ENCODE data around the gene KIF5B. TPM values are rescaled to one million over a fixed set of nuclear protein-coding genes. Genes with fewer than 3 reads are reported as not detected.

The KIF5B gene
- total RNA-seq, 4 donors from 2014 or later, result 253 to 317 (median 298) TPM

DNA sequence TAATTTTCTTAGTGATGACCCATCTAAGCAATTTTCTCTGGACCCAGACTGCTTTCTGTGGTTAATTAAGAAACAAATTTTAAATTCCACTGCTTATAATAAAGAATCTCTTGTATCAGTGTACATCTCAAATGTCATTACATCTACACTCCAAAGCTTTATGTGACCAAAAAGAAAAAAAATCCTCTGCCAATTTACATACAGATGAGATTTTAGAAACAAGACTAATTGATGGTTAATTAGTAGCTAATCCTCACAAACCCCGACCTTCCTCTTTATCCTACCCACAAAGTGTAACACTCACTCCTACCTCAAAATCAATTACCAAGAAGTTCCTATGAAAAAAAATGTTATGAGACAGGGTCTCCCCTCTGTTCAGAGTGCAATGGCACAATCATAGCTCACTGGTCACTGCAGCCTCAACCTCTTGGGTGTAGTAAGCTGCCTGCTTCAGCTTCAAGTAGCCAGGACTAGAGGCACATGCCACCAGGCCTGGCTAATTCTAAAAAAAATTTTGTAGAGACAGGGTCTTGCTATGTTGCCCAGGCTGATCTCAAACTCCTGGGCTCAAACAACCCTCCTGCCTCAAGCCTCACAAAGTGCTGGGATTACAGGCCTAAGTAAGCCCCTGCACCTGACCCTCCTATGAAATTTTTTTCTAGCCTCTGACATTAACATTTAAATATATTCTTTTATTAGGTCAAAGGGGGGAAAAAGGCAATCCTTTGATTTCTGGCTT lies 14.8 kb downstream of the KIF5B start:
- intact Hi-C loops (cut with DNase I), result no loop called here
- H3K4me3 ChIP-seq, result no peak overlapping the region
- H3K27me3 ChIP-seq, result no peaks in the 10 kb centered on the region
- no peaks in the 10 kb centered on the region for H3K9me3 ChIP-seq
- H3K4me1 ChIP-seq, result peaks cover 53 to 81% (median 79%) of the 10 kb centered on the region in 4 donors
- no peak for DNase-seq (ENCODE audit: extremely low spot score)
- H3K27ac ChIP-seq (replicated peaks in 1 of 4), result peak overlapping the region; percentile 19 to 67 (median 32)
- WGBS, result 39% methylated on average over 1 of the region's 1 CpG
- H3K36me3 ChIP-seq, result peaks cover 16 to 56% (median 37%) of the 10 kb centered on the region in 4 donors
- TF ChIP-seq EP300 (IDR thresholded peaks at IDR 0.05) (no peak), POLR2A (IDR thresholded peaks at IDR 0.05; ENCODE audit: low read depth) (no peak)
- TF ChIP-seq, protein P1, sequence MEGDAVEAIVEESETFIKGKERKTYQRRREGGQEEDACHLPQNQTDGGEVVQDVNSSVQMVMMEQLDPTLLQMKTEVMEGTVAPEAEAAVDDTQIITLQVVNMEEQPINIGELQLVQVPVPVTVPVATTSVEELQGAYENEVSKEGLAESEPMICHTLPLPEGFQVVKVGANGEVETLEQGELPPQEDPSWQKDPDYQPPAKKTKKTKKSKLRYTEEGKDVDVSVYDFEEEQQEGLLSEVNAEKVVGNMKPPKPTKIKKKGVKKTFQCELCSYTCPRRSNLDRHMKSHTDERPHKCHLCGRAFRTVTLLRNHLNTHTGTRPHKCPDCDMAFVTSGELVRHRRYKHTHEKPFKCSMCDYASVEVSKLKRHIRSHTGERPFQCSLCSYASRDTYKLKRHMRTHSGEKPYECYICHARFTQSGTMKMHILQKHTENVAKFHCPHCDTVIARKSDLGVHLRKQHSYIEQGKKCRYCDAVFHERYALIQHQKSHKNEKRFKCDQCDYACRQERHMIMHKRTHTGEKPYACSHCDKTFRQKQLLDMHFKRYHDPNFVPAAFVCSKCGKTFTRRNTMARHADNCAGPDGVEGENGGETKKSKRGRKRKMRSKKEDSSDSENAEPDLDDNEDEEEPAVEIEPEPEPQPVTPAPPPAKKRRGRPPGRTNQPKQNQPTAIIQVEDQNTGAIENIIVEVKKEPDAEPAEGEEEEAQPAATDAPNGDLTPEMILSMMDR (IDR thresholded peaks at IDR 0.05), result no peak

DNA sequence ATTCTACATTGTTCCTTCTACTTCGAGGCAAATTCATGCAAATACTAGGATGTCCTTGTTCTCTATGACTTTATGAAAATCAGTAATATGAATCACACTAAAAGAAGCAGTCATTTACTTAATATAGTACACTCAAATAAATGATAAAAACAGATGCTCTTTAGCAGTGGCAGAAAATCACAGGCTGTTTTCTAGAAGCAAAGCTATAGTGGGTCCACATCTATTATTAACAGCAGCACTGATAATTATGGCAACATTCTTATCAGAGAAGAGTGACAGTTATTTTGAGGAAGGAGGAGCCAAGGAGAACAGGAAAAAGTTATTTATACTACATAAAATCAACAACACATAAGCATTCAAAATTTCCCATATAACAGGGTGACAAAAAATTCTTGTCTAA lies 16.5 kb downstream of the KIF5B start:
- 69% methylated on average over 1 of the region's 1 CpG for WGBS
- TF ChIP-seq EP300 (IDR thresholded peaks at IDR 0.05) (no peak), POLR2A (IDR thresholded peaks at IDR 0.05; ENCODE audit: low read depth) (no peak), POLR2AphosphoS5 (IDR thresholded peaks at IDR 0.05) (no peak)
- TF ChIP-seq, protein P1 (IDR thresholded peaks at IDR 0.05), result no peak
- peaks cover 44 to 75% (median 66%) of the 10 kb centered on the region in 4 donors for H3K4me1 ChIP-seq
- no peaks in the 10 kb centered on the region for H3K9me3 ChIP-seq
- H3K27me3 ChIP-seq, result no peaks in the 10 kb centered on the region
- DNase-seq (ENCODE audit: extremely low spot score), result no peak
- peaks cover 30 to 57% (median 46%) of the 10 kb centered on the region in 4 donors for H3K36me3 ChIP-seq
- intact Hi-C loops (cut with DNase I), result no loop called here
- no peak overlapping the region for H3K27ac ChIP-seq (replicated peaks in 1 of 4)
- no peak overlapping the region for H3K4me3 ChIP-seq

DNA sequence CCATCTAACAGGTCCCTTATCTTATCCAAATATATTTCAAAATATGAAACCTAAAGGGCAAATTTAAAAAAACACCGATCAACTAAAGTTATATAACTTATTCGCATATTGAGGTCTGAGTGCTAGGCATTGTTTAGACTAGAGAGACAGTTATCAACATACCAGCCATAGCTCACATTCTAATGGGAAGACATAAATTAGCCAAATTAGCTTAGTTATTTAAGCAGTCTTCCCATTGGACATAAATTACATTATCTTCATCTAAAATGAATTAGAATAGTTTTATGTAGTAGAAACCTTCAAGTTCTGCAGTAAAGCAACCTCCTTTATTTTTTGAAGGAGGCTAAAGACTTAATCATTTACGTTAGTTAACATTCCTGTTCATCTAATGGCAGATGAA lies 17.4 kb downstream of the KIF5B start:
- no peak for DNase-seq (ENCODE audit: extremely low spot score)
- H3K27ac ChIP-seq (replicated peaks in 1 of 4), result peak overlapping the region in 2 of 4 donors; percentile 3 to 25
- H3K27me3 ChIP-seq, result no peaks in the 10 kb centered on the region
- TF ChIP-seq, protein P1 (IDR thresholded peaks at IDR 0.05), result no peak
- no peak for TF ChIP-seq EP300 (IDR thresholded peaks at IDR 0.05)
- TF ChIP-seq POLR2AphosphoS5 (IDR thresholded peaks at IDR 0.05), result no peak
- TF ChIP-seq POLR2A (IDR thresholded peaks at IDR 0.05; ENCODE audit: low read depth), result no peak
- H3K36me3 ChIP-seq, result peaks cover 39 to 57% (median 49%) of the 10 kb centered on the region in 4 donors
- 60% methylated on average over 3 of the region's 3 CpGs for WGBS
- H3K4me1 ChIP-seq, result peaks cover 37 to 66% (median 57%) of the 10 kb centered on the region in 4 donors
- no peak overlapping the region for H3K4me3 ChIP-seq
- H3K9me3 ChIP-seq, result no peaks in the 10 kb centered on the region
- intact Hi-C loops (cut with DNase I), result no loop called here

DNA sequence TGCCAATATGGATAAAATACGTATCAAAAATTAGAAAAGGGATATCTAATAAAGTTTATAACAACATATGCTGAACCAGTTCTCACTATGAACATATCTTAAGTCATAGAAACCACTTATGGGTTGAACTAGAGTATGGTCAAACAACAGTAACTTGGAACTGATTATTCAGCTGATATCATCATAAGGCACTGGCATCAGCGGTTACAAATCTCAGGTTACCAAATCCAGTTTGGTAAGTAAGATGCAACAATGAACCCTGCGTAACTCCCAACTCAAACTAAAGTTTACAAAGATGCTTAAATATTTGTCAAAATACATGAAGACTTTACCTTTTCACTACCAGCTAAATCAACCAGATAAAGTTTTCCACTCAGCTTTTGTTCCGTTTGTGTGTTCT lies 19.3 kb downstream of the KIF5B start:
- no peak for DNase-seq (ENCODE audit: extremely low spot score)
- TF ChIP-seq EP300 (IDR thresholded peaks at IDR 0.05), result no peak
- no peak for TF ChIP-seq POLR2AphosphoS5 (IDR thresholded peaks at IDR 0.05)
- TF ChIP-seq, protein P1 (IDR thresholded peaks at IDR 0.05), result no peak
- TF ChIP-seq POLR2A (IDR thresholded peaks at IDR 0.05; ENCODE audit: low read depth), result no peak
- H3K4me1 ChIP-seq, result peaks cover 20 to 48% (median 39%) of the 10 kb centered on the region in 4 donors
- H3K4me3 ChIP-seq, result no peak overlapping the region
- WGBS, result 86% methylated on average over 4 of the region's 4 CpGs
- H3K27me3 ChIP-seq, result no peaks in the 10 kb centered on the region
- peaks cover 58 to 71% (median 62%) of the 10 kb centered on the region in 4 donors for H3K36me3 ChIP-seq
- intact Hi-C loops (cut with DNase I), result no loop called here
- no peak overlapping the region for H3K27ac ChIP-seq (replicated peaks in 1 of 4)
- H3K9me3 ChIP-seq, result no peaks in the 10 kb centered on the region

All from esophagus muscularis mucosa (tissue), 4 donors.